Measurements from ENCODE around the gene ZNF280A.
"Not testable (repeated sequence)": the region's sequence is repeated elsewhere in the genome, so short reads cannot be mapped to it uniquely, and the experiment has no call there.

ZNF280A gene

GRCh38 chr22:22474733-22475132 is 45.3 kb downstream of the ZNF280A start (continued):
- TF ChIP-seq GLIS3 (CRISPR knock-in tag; IDR thresholded peaks at IDR 0.05), result no peak

- not testable (repeated sequence) for ATAC-seq
Observed at GRCh38 chr22:22471104-22471503, 49.0 kb downstream of the ZNF280A start.

- TF ChIP-seq ZNF70 (CRISPR knock-in tag; IDR thresholded peaks at IDR 0.05) (no peak), PPARA (CRISPR knock-in tag; IDR thresholded peaks at IDR 0.05; ENCODE audit: borderline replicate concordance) (no peak), CSRNP3 (CRISPR knock-in tag; IDR thresholded peaks at IDR 0.05) (no peak), ISL1 (CRISPR knock-in tag; IDR thresholded peaks at IDR 0.05) (no peak), ESRRG (CRISPR knock-in tag; IDR thresholded peaks at IDR 0.05) (no peak), ZC3H10 (CRISPR knock-in tag; IDR thresholded peaks at IDR 0.05) (no peak), OSR1 (CRISPR knock-in tag; IDR thresholded peaks at IDR 0.05) (no peak), ZFP3 (CRISPR knock-in tag; IDR thresholded peaks at IDR 0.05) (no peak), BACH2 (CRISPR knock-in tag; IDR thresholded peaks at IDR 0.05; ENCODE audit: borderline replicate concordance) (no peak), ZNF8 (CRISPR knock-in tag; IDR thresholded peaks at IDR 0.05) (no peak), PATZ1 (CRISPR knock-in tag; IDR thresholded peaks at IDR 0.05; ENCODE audit: borderline replicate concordance) (no peak), TCF4 (CRISPR knock-in tag; IDR thresholded peaks at IDR 0.05; ENCODE audit: borderline replicate concordance) (no peak), ARNTL (CRISPR knock-in tag; IDR thresholded peaks at IDR 0.05; ENCODE audit: borderline replicate concordance, low read depth) (no peak), TOX (CRISPR knock-in tag; IDR thresholded peaks at IDR 0.05; ENCODE audit: borderline replicate concordance) (no peak), CSDC2 (CRISPR knock-in tag; IDR thresholded peaks at IDR 0.05) (no peak), RARB (CRISPR knock-in tag; IDR thresholded peaks at IDR 0.05) (no peak), ZFP30 (CRISPR knock-in tag; IDR thresholded peaks at IDR 0.05) (no peak), CREB5 (CRISPR knock-in tag; IDR thresholded peaks at IDR 0.05; ENCODE audit: low read depth) (no peak), GLIS3 (CRISPR knock-in tag; IDR thresholded peaks at IDR 0.05) (no peak), ZNF565 (CRISPR knock-in tag; conservative IDR thresholded peaks at IDR 0.05; ENCODE audit: low read depth) (no peak)
- ATAC-seq, result no peak
Observed at GRCh38 chr22:22469527-22469926, 50.5 kb downstream of the ZNF280A start.

GRCh38 chr22:22468794-22469469 is 51.1 kb downstream of the ZNF280A start:
- ATAC-seq, result not testable (repeated sequence)

GRCh38 chr22:22467112-22467511 is 53.0 kb downstream of the ZNF280A start:
- ATAC-seq, result no peak
- TF ChIP-seq SNAI2 (CRISPR knock-in tag; IDR thresholded peaks at IDR 0.05) (no peak), CSDC2 (CRISPR knock-in tag; IDR thresholded peaks at IDR 0.05) (no peak), OSR1 (CRISPR knock-in tag; IDR thresholded peaks at IDR 0.05) (no peak), CSRNP3 (CRISPR knock-in tag; IDR thresholded peaks at IDR 0.05) (no peak), TOX (CRISPR knock-in tag; IDR thresholded peaks at IDR 0.05; ENCODE audit: borderline replicate concordance) (no peak), TSHZ2 (CRISPR knock-in tag; IDR thresholded peaks at IDR 0.05) (no peak), RARB (CRISPR knock-in tag; IDR thresholded peaks at IDR 0.05) (no peak), ESRRG (CRISPR knock-in tag; IDR thresholded peaks at IDR 0.05) (no peak), BACH2 (CRISPR knock-in tag; IDR thresholded peaks at IDR 0.05; ENCODE audit: borderline replicate concordance) (no peak), ZFP30 (CRISPR knock-in tag; IDR thresholded peaks at IDR 0.05) (no peak), ZC3H10 (CRISPR knock-in tag; IDR thresholded peaks at IDR 0.05) (no peak), ZNF70 (CRISPR knock-in tag; IDR thresholded peaks at IDR 0.05) (no peak), PATZ1 (CRISPR knock-in tag; IDR thresholded peaks at IDR 0.05; ENCODE audit: borderline replicate concordance) (no peak), ZFP3 (CRISPR knock-in tag; IDR thresholded peaks at IDR 0.05) (no peak), ZNF8 (CRISPR knock-in tag; IDR thresholded peaks at IDR 0.05) (no peak), GLIS3 (CRISPR knock-in tag; IDR thresholded peaks at IDR 0.05) (no peak), PPARA (CRISPR knock-in tag; IDR thresholded peaks at IDR 0.05; ENCODE audit: borderline replicate concordance) (no peak)

Measured in SK-N-SH treated with all-trans-retinoic acid at 6 μM for 48 hours (cell line).